GM23248 (cell line): ENCODE results near the gene TSC22D1.

Experiments used
- EZH2 ChIP-seq: fragments of 200-600 bp; sonication (generic); IDR thresholded peaks from 2 replicates; pipeline ENCODE4 v1.6.1; 2018; ENCODE audit warnings: antibody characterized with exemption, mild to moderate bottlenecking; ENCODE audit not compliant: insufficient read depth, poor library complexity, severe bottlenecking
- EZH2phosphoT487 ChIP-seq: fragments of 200-600 bp; sonication (generic); IDR thresholded peaks from 2 replicates; pipeline ENCODE4 v1.6.1; 2018; ENCODE audit warnings: antibody characterized with exemption, moderate library complexity, mild to moderate bottlenecking, low read depth; ENCODE audit not compliant: insufficient read depth

GRCh38 chr13:44561351-44561750 lies 14.8 kb downstream of the TSC22D1 start:
- no peak for TF ChIP-seq EZH2
- TF ChIP-seq EZH2phosphoT487: no peak
